GM21515 (cell line): ENCODE measurements around the gene GATAD2B.
A peak's percentile ranks its signal among the peaks of the same experiment; 100 is the strongest.

ENCODE experiments used
- ATAC-seq: cut with Tn5 transposase; IDR thresholded peaks from one replicate; pipeline ENCODE4 v1.9.1; 2021; ENCODE audit not compliant: unreplicated experiment

The GATAD2B gene

GRCh38 chr1:153951801-153952200 is 29.0 kb upstream of the GATAD2B start:
- no peak for ATAC-seq

GRCh38 chr1:153951183-153951582 is 28.4 kb upstream of the GATAD2B start:
- no peak for ATAC-seq

- peak; percentile 52 for ATAC-seq
Observed at GRCh38 chr1:153946622-153947241, 24.0 kb upstream of the GATAD2B start, which contains the start of gene DENND4B. Gene DENND4B, minus strand, starts transcription at chr1:153946718. Its CDS starts 2,344 bp downstream, at chr1:153944374.

GRCh38 chr1:153945795-153946621 is 23.2 kb upstream of the GATAD2B start:
- ATAC-seq: peak; percentile 53

GRCh38 chr1:153945131-153945794 is 22.5 kb upstream of the GATAD2B start:
- peak; percentile 28 for ATAC-seq

GRCh38 chr1:153944827-153945117 is 22.0 kb upstream of the GATAD2B start:
- ATAC-seq: no peak

GRCh38 chr1:153944005-153944826 is 21.4 kb upstream of the GATAD2B start:
- ATAC-seq: no peak

- ATAC-seq: no peak
Observed at GRCh38 chr1:153942766-153943549, 20.2 kb upstream of the GATAD2B start.

- no peak for ATAC-seq
Observed at GRCh38 chr1:153941826-153942725, 19.3 kb upstream of the GATAD2B start.

GRCh38 chr1:153940756-153941155 is 18.0 kb upstream of the GATAD2B start:
- ATAC-seq: no peak

- no peak for ATAC-seq
Observed at GRCh38 chr1:153939476-153939875, 16.7 kb upstream of the GATAD2B start.

GRCh38 chr1:153938996-153939395 is 16.2 kb upstream of the GATAD2B start:
- ATAC-seq: no peak

GRCh38 chr1:153937331-153937730 is 14.6 kb upstream of the GATAD2B start:
- no peak for ATAC-seq

GRCh38 chr1:153936011-153936802 is 13.4 kb upstream of the GATAD2B start:
- no peak for ATAC-seq

- no peak for ATAC-seq
Observed at GRCh38 chr1:153934746-153935145, 12.0 kb upstream of the GATAD2B start.

GRCh38 chr1:153933955-153934354 is 11.2 kb upstream of the GATAD2B start:
- ATAC-seq: no peak

GRCh38 chr1:153933430-153933829 is 10.7 kb upstream of the GATAD2B start:
- no peak for ATAC-seq
